MM.1S (cell line): ENCODE results near the gene GDPD5.

Experiments
- DNase-seq: peaks from one replicate; pipeline ENCODE4 v3.0.0-alpha.2; 2015
- H2AFZ ChIP-seq: fragments of 300-600 bp; sonication (generic); 2 replicates; pipeline ENCODE4 v1.6.0; 2016; ENCODE audit warnings: antibody characterized with exemption, low read length
- H3F3A ChIP-seq: fragments of 300-600 bp; sonication (generic); 2 replicates; pipeline ENCODE4 v1.6.1; 2016; ENCODE audit warnings: mild to moderate bottlenecking, antibody characterized with exemption, low read length, moderate library complexity, mixed read lengths; ENCODE audit not compliant: insufficient read depth
- H3K27ac ChIP-seq: fragments of 300-600 bp; sonication (generic); 2 replicates; pipeline ENCODE4 v1.5.1; 2016; ENCODE audit warnings: mild to moderate bottlenecking, low read length
- H3K27me3 ChIP-seq: fragments of 300-600 bp; sonication (generic); replicated peaks from 2 replicates; pipeline ENCODE4 v1.6.0; 2016; ENCODE audit warnings: low read length; ENCODE audit not compliant: insufficient read depth
- H3K36me3 ChIP-seq: fragments of 300-600 bp; sonication (generic); replicated peaks from 2 replicates; pipeline ENCODE4 v1.6.1; 2016; ENCODE audit warnings: mild to moderate bottlenecking, low read length, mixed read lengths; ENCODE audit not compliant: insufficient read depth
- H3K4me1 ChIP-seq: fragments of 300-600 bp; sonication (generic); 2 replicates; pipeline ENCODE4 v1.6.1; 2016; ENCODE audit warnings: low read length, mixed read lengths
- H3K4me2 ChIP-seq: fragments of 300-600 bp; sonication (generic); 2 replicates; pipeline ENCODE4 v1.6.0; 2016; ENCODE audit warnings: low read depth, low read length
- H3K4me3 ChIP-seq: fragments of 300-600 bp; sonication (generic); 2 replicates; pipeline ENCODE4 v1.5.1; 2016; ENCODE audit warnings: low read length, mixed read lengths
- H3K79me2 ChIP-seq: fragments of 300-600 bp; sonication (generic); 2 replicates; pipeline ENCODE4 v1.6.1; 2016; ENCODE audit warnings: mixed run types, low read length, mixed read lengths
- H3K9ac ChIP-seq: fragments of 300-600 bp; sonication (generic); 2 replicates; pipeline ENCODE4 v1.6.1; 2016; ENCODE audit warnings: low read length, mixed read lengths
- H3K9me2 ChIP-seq: fragments of 300-600 bp; sonication (generic); replicated peaks from 2 replicates; pipeline ENCODE4 v1.6.1; 2016; ENCODE audit warnings: mild to moderate bottlenecking, low read length, mixed read lengths; ENCODE audit not compliant: insufficient read depth
- H3K9me3 ChIP-seq: fragments of 300-600 bp; sonication (generic); replicated peaks from 2 replicates; pipeline ENCODE4 v1.6.1; 2016; ENCODE audit warnings: mild to moderate bottlenecking, low read length, mixed read lengths; ENCODE audit not compliant: insufficient read depth
- H4K20me1 ChIP-seq: fragments of 300-600 bp; sonication (generic); 2 replicates; pipeline ENCODE4 v1.6.1; 2016; ENCODE audit warnings: mild to moderate bottlenecking, low read length, moderate library complexity, mixed read lengths; ENCODE audit not compliant: insufficient read depth
- EZH2 ChIP-seq: fragments of 300-600 bp; sonication (generic); optimal IDR thresholded peaks from 2 replicates; pipeline ENCODE3; 2017; ENCODE audit warnings: low read depth, mild to moderate bottlenecking, antibody characterized with exemption, low read length, mixed read lengths
- EZH2phosphoT487 ChIP-seq: fragments of 300-600 bp; sonication (generic); IDR thresholded peaks from 2 replicates; pipeline ENCODE4 v1.6.1; 2018; ENCODE audit warnings: antibody characterized with exemption, low read length
- TF ChIP-seq, protein P1 (sequence below): fragments of 300-600 bp; sonication (generic); IDR thresholded peaks from 2 replicates; pipeline ENCODE4 v1.5.1; 2016; ENCODE audit warnings: antibody characterized with exemption, low read length, mixed read lengths

Gene GDPD5

GRCh38 chr11:75454987-75455386 lies 70.8 kb downstream of the GDPD5 start:
- Histone ChIP-seq H3K9me2 (no peaks in the 10 kb centered on the region), H3K27me3 (peaks cover 40% of the 10 kb centered on the region), H3K9ac (no peak overlapping the region), H4K20me1 (no peaks in the 10 kb centered on the region), H3K4me2 (no peak overlapping the region), H3K79me2 (no peaks in the 10 kb centered on the region), H3F3A (no peaks in the 10 kb centered on the region), H3K27ac (no peak overlapping the region), H3K9me3 (no peaks in the 10 kb centered on the region), H2AFZ (no peak overlapping the region), H3K4me3 (no peak overlapping the region), H3K36me3 (no peaks in the 10 kb centered on the region), H3K4me1 (no peaks in the 10 kb centered on the region)
- TF ChIP-seq, protein P1, sequence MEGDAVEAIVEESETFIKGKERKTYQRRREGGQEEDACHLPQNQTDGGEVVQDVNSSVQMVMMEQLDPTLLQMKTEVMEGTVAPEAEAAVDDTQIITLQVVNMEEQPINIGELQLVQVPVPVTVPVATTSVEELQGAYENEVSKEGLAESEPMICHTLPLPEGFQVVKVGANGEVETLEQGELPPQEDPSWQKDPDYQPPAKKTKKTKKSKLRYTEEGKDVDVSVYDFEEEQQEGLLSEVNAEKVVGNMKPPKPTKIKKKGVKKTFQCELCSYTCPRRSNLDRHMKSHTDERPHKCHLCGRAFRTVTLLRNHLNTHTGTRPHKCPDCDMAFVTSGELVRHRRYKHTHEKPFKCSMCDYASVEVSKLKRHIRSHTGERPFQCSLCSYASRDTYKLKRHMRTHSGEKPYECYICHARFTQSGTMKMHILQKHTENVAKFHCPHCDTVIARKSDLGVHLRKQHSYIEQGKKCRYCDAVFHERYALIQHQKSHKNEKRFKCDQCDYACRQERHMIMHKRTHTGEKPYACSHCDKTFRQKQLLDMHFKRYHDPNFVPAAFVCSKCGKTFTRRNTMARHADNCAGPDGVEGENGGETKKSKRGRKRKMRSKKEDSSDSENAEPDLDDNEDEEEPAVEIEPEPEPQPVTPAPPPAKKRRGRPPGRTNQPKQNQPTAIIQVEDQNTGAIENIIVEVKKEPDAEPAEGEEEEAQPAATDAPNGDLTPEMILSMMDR: no peak
- TF ChIP-seq EZH2phosphoT487: no peak
- TF ChIP-seq EZH2: no peak
- DNase-seq: no peak

GRCh38 chr11:75453916-75454655 lies 71.7 kb downstream of the GDPD5 start:
- no peaks in the 10 kb centered on the region for H4K20me1 ChIP-seq
- H3K4me1 ChIP-seq: no peaks in the 10 kb centered on the region
- no peak overlapping the region for H2AFZ ChIP-seq
- no peaks in the 10 kb centered on the region for H3K9me2 ChIP-seq
- H3K4me2 ChIP-seq: no peak overlapping the region
- no peaks in the 10 kb centered on the region for H3K79me2 ChIP-seq
- no peak overlapping the region for H3K27ac ChIP-seq
- no peaks in the 10 kb centered on the region for H3K36me3 ChIP-seq
- no peak overlapping the region for H3K4me3 ChIP-seq
- peaks cover 49% of the 10 kb centered on the region for H3K27me3 ChIP-seq
- TF ChIP-seq, protein P1: no peak
- TF ChIP-seq EZH2: no peak
- TF ChIP-seq EZH2phosphoT487: no peak
- no peak for DNase-seq
- H3K9ac ChIP-seq: no peak overlapping the region
- H3F3A ChIP-seq: no peaks in the 10 kb centered on the region
- no peaks in the 10 kb centered on the region for H3K9me3 ChIP-seq

DNA sequence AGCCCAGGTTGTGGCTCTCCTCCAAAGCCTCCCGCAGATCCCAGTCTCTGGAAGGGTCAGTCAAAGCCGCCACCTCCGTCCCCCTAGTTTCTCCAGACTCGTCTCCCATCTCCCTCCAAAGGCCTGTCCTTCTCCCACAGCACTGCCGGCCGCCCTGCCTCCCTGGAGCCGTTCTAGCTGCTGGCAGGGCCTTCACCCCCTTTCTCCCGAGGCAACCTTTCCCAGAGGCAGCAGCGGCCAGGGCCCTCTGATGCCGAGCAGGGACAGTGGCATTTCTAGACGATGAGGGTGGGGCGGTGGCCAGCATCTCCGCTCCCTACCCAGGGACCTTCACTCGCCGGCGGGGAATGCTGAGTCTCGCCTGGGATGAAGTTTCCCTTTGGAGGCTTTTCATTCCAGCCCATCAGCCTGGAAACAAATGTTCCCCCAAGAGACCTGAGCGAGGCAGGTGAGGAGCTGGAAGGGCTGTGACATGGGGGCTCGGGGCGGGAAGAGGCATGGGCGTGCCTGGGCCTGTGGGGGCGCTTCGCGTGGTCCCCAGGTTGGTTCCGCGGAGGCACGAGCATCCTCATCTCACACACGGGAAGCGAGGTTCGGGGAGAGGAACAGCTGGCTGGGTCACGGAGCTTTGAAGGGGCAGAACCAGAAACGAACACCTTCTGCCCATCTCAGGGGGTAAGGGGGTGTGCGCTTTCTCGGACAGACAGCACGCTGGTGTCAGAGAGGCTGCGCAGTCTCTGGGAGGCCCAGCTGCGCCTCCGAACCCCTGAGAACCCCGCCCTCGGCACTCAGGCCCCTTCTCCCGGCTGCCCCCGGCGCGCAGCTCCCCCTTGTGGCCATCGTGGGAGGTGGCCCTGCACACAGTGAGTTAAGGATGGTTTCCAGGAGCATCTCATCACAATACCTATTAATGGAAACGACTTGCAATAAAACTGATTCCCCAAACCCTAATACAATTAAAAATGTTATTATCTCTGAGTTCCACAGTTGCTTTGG lies 74.6 kb downstream of the GDPD5 start:
- H3K9ac ChIP-seq: no peak overlapping the region
- no peak overlapping the region for H3K27ac ChIP-seq
- no peaks in the 10 kb centered on the region for H3K36me3 ChIP-seq
- H3K9me3 ChIP-seq: no peaks in the 10 kb centered on the region
- no peaks in the 10 kb centered on the region for H3F3A ChIP-seq
- H3K4me3 ChIP-seq: no peak overlapping the region
- no peaks in the 10 kb centered on the region for H3K4me1 ChIP-seq
- peaks cover 62% of the 10 kb centered on the region for H3K27me3 ChIP-seq
- H3K79me2 ChIP-seq: no peaks in the 10 kb centered on the region
- H4K20me1 ChIP-seq: no peaks in the 10 kb centered on the region
- H3K4me2 ChIP-seq: no peak overlapping the region
- no peak overlapping the region for H2AFZ ChIP-seq
- TF ChIP-seq, protein P1: peak; percentile 68
- no peak for TF ChIP-seq EZH2phosphoT487
- no peaks in the 10 kb centered on the region for H3K9me2 ChIP-seq
- DNase-seq: no peak
